Measurements from ENCODE around the gene TEX14.
"Not testable (repeated sequence)": the region's sequence is repeated elsewhere in the genome, so short reads cannot be mapped to it uniquely, and the experiment has no call there.

The TEX14 gene

DNA sequence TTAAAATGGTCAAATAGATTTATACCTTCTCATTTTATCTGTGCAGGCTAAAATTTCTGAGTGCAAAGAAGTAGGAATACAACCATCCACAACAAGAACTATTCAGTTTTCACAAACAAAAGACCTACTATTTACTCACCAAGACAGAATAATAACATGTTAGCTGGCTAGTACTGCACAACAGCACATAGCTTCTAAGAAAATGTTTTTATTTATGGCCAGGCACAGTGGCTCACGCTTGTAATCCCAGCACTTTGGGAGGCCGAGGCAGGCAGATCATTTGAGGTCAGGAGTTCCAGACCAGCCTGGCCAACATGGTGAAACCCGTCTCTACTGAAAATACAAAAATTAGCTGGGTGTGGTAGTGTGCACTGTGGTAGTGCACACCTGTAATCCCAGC is 136.7 kb downstream of the TEX14 start:
- DNase-seq = not testable (repeated sequence)

DNA sequence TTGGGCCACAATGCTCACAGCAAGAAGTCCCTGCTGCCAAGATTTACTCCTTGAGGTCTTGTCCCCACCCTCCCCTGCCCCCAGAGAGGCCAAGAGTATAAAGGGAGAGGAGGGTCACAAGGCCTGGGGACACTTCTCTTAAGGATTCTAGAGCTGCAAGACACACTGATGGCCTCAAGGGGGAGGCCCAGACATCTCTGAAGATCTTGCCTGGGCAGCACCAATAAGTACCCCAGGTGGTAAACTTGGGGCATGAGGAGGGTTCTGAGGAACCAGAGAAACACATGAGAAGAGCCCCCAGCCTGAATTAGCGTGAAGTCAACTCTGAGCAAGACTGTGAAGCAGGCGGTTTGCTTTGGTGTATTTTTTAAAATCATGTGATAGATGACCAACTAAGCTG is 150.6 kb downstream of the TEX14 start:
- DNase-seq = peak; percentile 29

DNA sequence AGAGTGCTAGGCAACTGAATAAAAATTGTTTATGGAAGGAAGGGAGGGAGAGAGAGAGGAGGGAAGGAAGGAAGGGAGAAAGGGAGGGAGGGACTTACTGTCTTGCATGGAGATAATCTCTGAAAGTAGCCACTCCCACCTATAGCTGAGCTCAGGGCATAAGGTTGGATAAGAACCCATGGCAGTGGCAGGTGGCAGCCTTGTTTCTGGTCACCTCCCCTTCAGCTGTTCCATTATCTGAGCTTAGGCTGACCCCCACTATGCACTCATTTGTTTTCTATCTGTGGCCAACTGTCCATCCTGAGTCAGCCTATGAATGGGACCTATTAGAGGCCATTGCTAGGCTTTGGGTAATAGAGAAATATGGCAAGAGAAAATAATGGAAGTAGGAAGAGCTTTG is 152.1 kb downstream of the TEX14 start:
- peak; percentile 77 for DNase-seq

DNA sequence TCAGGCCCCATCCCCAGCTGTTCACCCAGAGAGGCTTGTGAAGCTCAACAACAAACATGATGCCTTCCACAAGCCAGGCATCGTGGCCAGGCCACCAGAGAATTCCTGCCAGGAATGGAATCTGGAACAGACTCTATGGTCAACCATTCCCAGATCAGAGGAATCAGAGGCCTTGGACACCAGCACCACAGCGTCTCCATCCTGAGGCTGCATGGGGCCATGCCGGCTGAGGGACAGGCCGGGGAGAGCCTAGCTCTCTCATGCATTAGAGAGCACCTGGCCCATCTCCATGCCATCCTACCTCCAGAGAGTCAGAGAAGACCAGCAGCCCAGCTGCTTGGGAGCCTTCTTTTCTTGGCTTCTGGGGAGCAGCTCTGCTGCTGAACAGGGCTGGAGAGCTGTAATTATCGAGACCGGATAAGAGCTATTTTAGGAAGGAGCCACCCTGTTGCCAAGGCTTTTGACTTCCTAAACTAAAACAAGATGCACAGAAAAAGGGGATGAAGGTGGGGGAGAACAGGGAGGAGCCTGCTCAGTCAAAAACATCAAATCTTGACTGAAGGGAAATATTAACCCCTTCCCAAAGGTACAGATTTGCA is 152.9 kb downstream of the TEX14 start:
- peak; percentile 72 for DNase-seq

DNA sequence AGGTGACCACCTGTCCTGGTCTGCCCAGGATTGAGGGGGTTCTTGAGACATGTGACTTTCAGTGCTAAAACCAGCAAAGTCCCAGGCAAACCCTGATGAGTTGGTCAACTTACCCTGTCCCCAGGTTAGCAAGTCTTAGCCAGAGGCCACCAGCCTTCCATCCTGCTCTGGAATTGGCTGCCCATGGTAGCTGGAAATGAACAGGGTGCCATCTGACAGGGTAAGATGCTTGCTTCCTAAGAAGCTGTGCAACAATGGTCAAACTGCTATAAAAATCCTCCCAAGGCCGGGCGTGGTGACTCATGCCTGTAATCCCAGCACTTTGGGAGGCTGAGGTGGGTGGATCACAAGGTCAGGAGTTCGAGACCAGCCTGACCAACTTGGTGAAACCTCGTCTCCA is 154.6 kb downstream of the TEX14 start:
- DNase-seq = no peak

DNA sequence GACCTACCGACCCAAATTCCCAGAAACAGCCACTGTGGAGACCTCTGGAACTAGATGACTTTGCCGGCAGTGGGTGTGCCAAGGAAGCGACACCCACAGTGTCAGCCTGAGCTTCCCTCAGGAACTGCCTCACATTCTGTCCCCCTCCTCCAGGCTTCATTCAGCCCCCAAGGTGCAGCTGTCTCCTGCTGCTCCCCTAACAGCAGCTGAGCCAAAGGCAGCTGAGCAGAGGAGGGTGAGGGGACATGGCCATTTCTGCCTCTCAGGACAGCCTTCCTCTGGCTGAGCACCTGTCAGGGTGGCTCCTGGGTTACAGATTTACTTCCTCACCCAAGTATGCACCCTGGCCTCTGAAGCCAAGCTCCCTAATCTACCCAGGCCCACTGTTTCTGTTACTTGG is 155.3 kb downstream of the TEX14 start:
- peak; percentile 13 for DNase-seq

DNA sequence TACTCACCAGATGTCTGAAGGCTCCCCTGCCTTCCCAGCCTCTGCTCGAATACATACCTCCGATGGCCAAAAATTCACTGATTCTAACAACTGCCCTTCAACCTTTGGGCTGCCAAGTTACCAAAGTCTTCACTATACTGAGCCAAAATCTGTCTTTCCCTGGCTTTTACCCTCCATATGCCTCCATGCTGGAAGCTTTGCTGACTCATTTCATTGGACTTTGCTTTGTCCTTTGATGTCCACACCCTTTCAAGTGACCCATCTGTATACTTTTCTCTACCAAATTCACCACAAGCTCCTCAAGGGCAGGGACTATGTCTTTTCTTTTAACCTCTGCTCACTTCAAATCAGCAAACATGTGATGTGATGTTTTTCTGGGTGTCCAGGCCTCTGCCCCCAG is 156.4 kb downstream of the TEX14 start:
- no peak for DNase-seq

DNA sequence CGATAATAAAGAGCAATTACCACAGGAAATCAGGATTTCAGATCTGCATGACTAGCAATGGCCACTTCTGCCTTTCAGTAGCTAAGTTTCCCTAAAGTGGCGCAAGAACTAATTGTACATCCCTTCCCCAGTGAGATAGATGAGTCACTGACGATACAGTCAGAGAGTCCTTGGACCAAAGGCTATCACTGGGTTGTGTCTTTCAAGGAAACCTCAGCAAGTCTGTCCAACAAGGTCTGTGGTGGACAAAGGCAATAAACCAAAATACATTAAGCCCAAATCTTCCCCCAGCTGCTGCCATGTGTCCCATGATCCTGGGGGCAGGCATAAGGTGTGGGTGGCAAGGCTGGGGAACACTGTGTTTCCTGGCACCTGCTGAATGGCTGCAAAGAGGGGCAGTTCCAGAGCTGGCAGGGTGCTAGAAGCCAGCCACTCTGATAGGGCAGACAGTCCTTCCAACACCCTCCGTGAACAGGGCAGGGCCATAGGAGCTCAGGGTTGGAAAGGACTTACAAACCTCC is 156.9 kb downstream of the TEX14 start:
- no peak for DNase-seq

DNA sequence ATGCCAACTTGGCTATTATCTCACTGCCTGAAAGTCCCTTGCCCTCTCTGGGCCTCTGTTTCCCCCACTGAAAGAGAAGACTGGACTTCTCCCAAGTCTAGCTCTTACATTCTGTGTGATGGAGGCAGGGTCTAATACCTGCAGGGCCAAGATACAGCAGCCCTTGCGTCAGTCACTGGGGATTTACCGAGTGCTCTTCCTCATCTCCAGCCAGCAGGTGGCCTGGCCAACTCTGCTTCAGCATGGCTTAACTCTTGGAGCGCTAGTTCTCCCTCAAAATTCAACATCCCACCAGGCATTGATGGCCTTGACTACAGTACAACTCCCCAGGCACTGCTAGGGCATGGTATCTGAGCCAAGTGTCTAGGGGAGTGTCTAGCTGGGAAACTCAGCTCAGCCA is 157.5 kb downstream of the TEX14 start:
- DNase-seq = no peak

DNA sequence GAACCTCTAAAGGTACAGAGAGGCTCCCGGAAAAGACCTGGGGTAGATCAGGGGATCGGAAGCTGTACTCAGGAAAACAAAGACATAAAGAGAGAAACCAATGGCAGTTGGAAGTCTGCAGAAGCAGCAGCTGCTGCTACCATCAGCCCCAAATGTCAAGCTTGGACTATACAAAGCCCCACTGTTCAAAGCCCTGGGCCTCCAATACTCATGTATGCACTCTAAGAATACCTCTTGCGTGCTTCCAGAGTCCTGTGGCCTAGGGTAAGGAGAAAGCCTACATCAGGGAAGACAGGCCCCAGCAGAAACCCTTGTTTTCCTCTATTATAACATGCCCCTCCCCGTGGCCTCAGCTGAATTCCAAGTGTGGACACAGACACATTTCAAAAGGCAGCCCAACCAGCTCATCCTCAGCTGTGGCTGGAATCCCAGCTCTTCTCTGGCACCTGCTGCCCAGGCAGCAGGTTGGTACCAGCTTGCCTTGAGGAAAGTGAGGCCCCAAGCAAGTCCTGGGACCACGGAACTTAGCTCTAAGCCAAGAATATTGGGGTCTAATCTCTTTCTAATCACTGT is 158.1 kb downstream of the TEX14 start:
- DNase-seq = no peak

DNA sequence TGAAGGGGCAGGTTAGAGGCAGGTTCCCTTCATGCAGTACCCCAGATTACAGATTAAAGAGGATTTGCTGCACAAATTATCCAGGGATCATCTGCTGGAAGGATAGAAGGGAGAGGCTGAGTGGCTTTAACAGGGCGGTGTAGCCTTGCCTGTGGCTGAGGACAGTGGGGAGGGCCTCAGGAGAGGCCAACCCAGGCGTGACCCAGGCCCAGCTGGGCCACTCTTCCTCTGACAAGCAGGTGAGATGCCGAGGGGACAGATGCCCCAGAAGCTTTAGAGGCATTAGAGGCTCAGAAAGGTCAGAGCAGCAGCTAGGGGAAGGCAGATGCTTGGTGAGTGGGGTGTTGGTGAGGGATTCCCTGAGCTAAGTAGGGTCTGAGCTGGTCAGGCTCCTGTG is 159.3 kb downstream of the TEX14 start:
- no peak for DNase-seq

DNA sequence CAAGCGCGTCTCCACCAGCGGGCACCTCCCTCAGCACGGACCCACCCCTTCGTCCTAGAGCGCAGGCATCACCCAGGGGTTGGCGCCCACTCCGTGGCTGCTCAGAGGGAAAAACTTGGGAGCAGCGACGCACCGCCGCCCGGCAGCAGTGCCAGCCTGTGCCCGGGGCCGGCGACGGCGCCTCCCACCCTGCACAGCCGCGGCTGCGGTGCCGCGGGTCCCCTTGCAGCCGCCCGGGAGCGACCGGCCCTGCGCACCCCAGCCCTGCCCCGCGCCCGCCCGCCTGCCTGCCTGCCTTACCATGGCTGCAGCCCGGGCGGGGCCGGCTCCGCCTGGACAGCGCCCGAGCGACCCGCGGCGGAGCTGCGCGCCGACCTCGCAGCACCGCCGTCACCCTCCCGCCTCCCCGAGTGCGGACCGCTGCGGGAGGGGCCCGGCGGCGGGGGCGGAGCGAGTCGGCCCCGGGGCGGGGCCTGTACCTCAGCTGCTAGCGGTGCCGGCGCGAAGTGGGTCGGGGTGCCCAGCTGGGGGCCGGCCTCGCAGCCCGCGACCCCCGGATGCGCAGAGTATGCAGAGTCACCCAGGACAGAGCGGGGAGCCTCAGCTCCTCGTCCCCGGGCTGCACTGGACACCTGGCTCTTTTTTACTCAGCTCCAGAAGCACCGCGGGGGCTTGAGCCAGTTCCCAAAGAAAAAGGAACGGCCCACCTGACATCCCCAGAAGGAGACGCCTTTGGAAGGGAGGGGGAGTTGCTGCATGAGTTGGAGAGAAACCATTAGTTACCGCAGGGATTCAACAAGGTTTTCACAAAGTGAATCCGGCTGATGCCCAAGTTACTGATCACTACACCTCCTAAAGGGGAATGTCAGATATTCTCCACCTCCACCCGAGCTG is 159.9 kb downstream of the TEX14 start:
- peak; percentile 79 for DNase-seq

DNA sequence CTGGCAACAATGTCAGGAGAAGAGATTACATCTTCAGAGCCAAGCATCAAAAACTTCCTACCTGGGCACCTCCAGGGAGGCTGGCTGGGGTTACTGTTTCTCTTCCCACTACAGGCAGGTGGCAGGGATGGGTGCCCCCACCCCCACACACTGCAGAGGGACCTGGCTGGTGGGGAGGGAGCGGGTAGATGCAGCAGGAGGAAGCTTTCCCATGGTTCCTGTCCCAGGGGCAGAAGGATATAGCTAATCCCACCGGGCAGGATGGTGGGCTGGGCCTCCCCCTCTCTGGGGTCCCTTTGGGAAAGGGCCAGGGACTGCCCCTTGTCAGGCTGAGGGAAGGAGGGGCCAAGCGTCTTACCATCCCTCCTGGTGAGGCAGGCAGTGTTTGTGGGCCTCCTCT is 160.7 kb downstream of the TEX14 start:
- DNase-seq = no peak

DNA sequence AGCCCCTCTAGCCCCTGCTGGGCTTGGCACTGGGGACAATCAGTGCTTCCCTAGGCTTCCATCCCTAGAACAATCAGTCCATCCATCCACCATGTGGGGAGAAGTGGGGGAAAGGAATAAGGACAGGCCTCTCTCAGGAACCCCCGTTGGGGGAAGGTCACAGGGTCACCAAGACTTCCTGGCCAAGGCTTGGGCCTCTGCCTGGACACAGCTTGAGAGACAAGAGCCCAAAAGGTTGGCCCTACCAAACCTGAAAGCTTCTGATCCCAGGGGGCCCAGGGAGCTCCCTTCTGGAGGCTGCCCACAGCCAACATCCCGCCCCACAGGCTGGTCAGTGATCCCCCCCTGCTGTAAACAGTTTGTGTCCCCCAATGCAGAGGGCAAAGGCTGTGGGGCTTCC is 161.2 kb downstream of the TEX14 start:
- no peak for DNase-seq

DNA sequence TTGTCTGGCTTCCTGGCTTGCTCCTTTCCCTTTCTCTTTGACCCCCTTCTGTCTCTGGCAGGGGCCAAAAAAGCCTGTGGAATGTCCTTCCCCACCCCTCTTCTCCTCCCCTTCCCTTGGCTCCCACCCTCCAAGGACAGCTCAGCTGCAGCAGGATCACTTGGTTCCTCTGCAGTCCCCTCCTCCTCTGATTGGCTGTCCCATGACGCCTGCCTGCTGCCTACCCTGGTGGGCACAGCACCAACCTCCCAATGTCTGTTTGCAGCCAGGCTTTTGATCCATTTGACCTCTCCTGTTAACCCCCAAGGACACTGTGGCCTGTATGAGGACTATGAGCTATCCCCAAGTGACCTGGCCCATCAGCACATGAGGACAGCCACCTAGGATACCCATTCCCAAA is 162.6 kb downstream of the TEX14 start:
- DNase-seq = no peak

DNA sequence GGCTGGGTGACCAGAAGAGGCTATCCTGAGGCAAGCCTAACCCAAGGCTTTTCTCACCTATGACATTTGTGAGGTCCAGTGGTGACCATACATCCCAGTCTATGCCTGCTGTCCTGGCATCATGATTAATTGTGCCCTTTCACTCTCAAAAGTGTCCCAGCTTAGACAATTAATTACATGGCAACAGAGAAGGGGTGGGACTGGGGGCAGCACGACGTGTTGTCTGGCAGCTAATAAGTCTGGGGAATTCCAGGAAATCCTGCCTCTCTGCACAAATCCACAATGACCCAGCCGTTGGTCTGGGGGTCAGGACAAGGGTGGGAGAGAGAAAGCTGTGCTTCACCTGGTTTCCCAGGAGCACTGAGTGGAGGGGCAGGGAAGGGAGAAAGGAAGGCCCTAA is 163.4 kb downstream of the TEX14 start:
- DNase-seq = peak; percentile 39

DNA sequence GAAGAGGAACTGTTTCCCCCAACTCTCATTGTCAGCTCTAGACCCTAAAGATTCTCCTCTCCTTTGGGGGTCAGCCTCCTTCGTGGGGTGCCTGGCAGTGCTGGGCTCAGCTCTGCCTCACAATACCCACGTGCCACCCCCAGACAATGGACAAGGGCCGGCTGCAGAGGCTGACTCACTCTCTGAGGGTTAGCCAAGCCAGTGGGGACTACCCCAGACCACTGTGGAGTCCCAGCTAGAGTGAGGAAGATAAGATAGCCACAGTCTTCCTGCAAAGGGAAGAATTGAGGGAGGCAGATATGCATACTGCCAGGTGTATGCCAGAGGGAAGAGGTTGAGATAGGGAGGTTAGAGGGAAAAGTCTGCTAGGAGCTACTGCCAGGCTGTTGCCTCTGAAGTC is 163.9 kb downstream of the TEX14 start:
- DNase-seq = no peak

DNA sequence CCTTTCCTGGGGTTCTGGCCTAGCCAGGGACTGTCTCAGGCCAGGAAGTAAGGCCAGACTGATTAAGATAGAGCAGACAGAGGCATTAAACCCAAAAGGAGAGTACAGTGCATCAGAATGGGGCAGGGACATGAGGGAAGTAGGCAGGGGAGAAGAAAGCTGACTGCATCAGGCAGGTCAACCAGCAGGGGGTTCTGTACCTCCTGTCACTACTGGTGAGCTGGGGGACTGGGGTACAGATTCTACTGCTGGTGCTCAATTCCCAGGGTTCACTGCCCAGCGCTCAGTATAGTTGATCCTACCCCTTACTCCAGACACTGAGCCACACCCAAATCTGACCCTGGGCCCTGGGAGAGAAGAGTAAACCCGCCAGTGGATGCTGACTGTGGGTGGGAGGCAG is 164.5 kb downstream of the TEX14 start:
- no peak for DNase-seq

DNA sequence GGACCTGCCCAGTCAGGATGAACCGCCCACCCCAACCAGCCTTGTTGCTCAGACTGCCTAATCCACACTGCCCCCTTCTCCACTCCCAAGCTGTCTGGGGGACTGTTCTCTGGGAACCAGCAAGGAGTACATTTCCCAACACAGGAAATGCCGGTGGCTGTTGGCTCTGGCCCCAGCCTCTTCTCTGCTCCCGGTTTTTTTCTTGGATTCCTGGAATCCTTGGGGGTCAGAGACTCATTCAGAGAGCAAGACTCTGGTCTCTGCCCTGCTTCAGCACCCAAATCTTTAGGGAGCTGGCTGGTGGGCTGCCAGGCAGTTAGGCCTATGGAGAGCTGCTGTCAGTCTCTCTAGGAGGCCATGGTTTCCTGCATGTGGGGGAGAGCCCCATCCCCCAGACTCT is 166.6 kb downstream of the TEX14 start:
- DNase-seq = no peak

DNA sequence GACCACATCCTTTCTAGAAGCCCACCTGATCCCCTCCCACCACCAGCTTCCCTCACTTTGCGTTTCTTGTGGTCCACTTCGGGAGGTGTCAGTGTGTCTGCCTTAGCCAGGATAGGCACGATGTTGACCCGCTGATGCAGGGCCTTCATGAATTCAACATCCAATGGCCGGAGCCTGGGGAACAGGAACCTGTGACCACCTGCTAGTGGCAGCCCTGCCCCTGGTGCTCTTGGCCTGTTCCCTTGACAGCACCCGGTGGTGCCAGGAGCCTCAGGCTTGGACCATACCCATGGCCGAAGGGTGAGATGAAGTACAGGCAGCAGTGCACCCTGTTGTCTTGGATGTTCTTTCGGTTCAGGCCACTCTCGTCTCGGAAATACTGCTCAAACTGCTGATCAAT is 170.2 kb downstream of the TEX14 start:
- DNase-seq = no peak

DNA sequence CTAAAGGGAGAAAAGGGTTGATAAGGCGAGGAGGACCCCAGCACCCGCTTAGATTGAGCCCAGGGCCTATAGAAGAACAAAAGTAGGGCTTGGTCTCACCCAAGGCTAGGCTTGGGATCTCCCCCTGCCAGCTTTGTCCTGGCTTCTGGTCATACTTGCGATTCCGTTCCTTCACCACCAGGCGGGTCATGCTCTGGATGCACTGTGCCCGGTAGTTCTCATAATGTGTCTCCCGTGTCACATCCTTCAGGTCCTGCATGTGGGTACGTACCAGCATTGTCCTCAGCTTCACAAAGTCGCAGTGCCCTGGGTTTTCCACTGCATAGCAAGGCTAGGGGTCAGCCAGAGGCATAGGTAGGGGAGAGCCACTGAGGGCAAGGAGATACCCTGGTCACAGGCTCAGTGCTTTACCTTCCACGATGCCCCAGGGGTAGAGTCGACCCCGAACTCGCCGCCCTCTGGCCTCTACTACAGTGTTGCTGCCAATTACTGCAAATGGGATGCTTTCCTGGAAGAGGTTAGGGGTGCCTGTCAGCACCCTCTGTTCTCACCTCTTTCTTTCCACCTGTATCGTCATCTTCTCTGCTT is 170.9 kb downstream of the TEX14 start:
- peak; percentile 42 for DNase-seq

DNA sequence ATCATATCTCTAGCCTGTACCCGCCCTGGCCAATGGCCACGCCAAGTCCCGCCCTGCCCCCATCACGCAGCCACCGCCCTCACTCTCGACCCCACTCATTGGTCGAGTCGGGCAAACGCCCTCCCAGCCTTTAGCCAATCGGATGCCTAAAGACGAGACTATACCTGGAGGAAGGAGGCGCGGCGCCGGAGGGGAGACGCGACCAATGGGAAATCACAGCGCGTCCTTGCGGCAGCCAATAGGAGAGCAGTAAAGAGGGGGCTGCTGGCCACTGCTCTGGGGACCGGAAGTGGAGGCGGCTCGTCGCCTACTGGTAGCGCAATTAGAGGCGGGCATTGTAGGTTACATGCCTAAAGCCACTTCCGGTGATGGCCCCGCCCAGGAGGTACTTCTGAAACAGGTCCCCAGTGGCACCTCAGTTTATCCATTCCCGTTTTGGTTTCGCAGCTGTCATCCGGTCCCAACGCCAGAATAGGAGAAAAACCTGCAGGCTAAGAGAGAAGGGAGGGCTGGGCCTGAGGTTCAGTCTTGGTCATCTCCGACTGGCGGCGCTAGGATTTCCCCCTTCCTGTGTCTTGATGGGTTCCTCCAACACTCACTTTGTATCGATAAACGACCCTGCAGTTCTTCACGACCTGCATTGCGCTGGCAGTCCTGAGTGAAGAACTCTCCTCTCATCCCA is 173.8 kb downstream of the TEX14 start:
- peak; percentile 100 for DNase-seq

DNA sequence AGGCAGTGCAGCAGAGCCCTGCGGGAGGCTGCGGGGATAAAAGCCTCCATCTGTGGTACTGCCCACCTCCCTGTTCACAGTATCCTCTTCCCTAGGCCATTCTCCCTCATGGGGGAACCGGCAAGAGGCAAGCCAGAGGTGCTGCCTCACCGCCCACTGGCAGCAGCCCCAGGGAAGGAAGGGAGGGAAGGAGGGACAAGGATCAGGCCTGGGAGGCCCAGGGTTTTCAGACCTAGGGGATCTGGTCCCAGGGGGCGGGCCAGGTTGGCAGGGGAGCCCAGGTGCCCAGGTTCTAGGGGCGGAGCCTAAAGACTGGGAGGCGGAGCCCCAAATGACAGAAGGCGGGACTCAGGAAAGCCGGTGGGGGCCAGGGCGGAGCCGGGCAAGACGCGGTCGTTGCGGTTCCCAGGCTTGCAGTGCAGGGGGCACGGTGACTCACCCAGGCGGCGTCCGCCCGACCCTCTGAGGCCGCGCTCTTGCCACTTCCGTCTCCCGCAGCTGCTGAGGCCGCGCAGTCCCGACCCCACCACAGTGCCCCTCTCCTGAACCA is 174.4 kb downstream of the TEX14 start:
- no peak for DNase-seq
